Endothelial cell (in vitro differentiated cells): ENCODE data around the gene KCNIP4. TPM values are rescaled to one million over a fixed set of nuclear protein-coding genes. Genes with fewer than 3 reads are reported as not detected.

Experiments used
- DNase-seq: peaks from one replicate; pipeline ENCODE4 v3.0.0; 2021; ENCODE audit warnings: low spot score
- H3K27ac Mint-ChIP-seq: one replicate; pipeline ENCODE4 v1.8.0; 2021; ENCODE audit warnings: mixed read lengths, inconsistent platforms; ENCODE audit not compliant: unreplicated experiment
- H3K27me3 Mint-ChIP-seq: one replicate; pipeline ENCODE4 v1.8.0; 2021; ENCODE audit warnings: mild to moderate bottlenecking, moderate library complexity, mixed read lengths, inconsistent platforms; ENCODE audit not compliant: unreplicated experiment
- H3K36me3 Mint-ChIP-seq: one replicate; pipeline ENCODE4 v1.8.0; 2021; ENCODE audit warnings: mild to moderate bottlenecking, low read depth, mixed read lengths, inconsistent platforms; ENCODE audit not compliant: unreplicated experiment
- H3K4me1 Mint-ChIP-seq: one replicate; pipeline ENCODE4 v1.8.0; 2021; ENCODE audit warnings: mild to moderate bottlenecking, mixed read lengths, inconsistent platforms; ENCODE audit not compliant: unreplicated experiment
- H3K4me3 Mint-ChIP-seq: one replicate; pipeline ENCODE4 v1.8.0; 2021; ENCODE audit warnings: mild to moderate bottlenecking, mixed read lengths, inconsistent platforms; ENCODE audit not compliant: unreplicated experiment
- H3K9me3 Mint-ChIP-seq: one replicate; pipeline ENCODE4 v1.8.0; 2021; ENCODE audit warnings: mixed read lengths, inconsistent platforms; ENCODE audit not compliant: unreplicated experiment
- total RNA-seq: library from RNA; stranded (reverse); fragmentation: NEBNext Ultra II Directional; extraction: Animal tissue kit (Norgen Biotek cat#: 25700); gene quantifications from one replicate; pipeline ENCODE4 v1.2.1, GENCODE V29; 2021; ENCODE audit not compliant: unreplicated experiment
- TF ChIP-seq, protein P1 (sequence below): fragments of 200-600 bp; sonication (generic); IDR thresholded peaks from one replicate; pipeline ENCODE4 v1.5.0; 2021; ENCODE audit warnings: antibody characterized with exemption; ENCODE audit not compliant: unreplicated experiment

Gene KCNIP4
- total RNA-seq, 1 donor from 2014 or later = 0.31 TPM

DNA sequence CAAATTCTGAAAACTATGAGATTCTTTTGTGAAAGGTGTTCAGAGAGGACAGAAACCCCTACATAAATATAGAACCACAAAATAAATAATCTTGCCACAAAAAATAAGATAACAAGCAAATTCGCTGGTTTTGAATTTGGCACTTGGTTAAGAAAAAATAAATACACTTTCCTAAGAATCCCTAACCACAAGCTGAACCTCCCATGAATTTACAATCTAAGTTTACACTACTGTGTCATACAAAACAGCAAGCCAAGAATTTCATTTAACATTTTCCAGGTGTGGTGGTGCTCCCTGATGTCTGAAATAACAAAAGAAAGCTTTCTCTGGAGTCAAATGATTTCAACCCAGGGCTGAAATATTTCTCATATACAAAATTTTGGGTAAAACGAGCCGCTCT, 121.0 kb downstream of the KCNIP4 start:
- no peaks in the 10 kb centered on the region for H3K36me3 Mint-ChIP-seq
- H3K4me1 Mint-ChIP-seq = no peaks in the 10 kb centered on the region
- no peak overlapping the region for H3K4me3 Mint-ChIP-seq
- H3K27me3 Mint-ChIP-seq = no peaks in the 10 kb centered on the region
- TF ChIP-seq, protein P1, sequence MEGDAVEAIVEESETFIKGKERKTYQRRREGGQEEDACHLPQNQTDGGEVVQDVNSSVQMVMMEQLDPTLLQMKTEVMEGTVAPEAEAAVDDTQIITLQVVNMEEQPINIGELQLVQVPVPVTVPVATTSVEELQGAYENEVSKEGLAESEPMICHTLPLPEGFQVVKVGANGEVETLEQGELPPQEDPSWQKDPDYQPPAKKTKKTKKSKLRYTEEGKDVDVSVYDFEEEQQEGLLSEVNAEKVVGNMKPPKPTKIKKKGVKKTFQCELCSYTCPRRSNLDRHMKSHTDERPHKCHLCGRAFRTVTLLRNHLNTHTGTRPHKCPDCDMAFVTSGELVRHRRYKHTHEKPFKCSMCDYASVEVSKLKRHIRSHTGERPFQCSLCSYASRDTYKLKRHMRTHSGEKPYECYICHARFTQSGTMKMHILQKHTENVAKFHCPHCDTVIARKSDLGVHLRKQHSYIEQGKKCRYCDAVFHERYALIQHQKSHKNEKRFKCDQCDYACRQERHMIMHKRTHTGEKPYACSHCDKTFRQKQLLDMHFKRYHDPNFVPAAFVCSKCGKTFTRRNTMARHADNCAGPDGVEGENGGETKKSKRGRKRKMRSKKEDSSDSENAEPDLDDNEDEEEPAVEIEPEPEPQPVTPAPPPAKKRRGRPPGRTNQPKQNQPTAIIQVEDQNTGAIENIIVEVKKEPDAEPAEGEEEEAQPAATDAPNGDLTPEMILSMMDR = no peak
- H3K27ac Mint-ChIP-seq = no peak overlapping the region
- no peak for DNase-seq
- no peaks in the 10 kb centered on the region for H3K9me3 Mint-ChIP-seq

GRCh38 chr4:21826071-21826470, 122.5 kb downstream of the KCNIP4 start:
- no peak overlapping the region for H3K27ac Mint-ChIP-seq

GRCh38 chr4:21819086-21819485, 129.5 kb downstream of the KCNIP4 start:
- TF ChIP-seq, protein P1 = no peak
- DNase-seq = no peak
- H3K27me3 Mint-ChIP-seq = peaks cover 2% of the 10 kb centered on the region
- H3K4me1 Mint-ChIP-seq = no peaks in the 10 kb centered on the region
- peaks cover 6% of the 10 kb centered on the region for H3K9me3 Mint-ChIP-seq
- H3K27ac Mint-ChIP-seq = no peak overlapping the region
- no peak overlapping the region for H3K4me3 Mint-ChIP-seq
- H3K36me3 Mint-ChIP-seq = peaks cover 4% of the 10 kb centered on the region

More at GRCh38 chr4:21826071-21826470, 122.5 kb downstream of the KCNIP4 start:
- Mint-ChIP-seq H3K9me3 (no peaks in the 10 kb centered on the region), H3K4me1 (no peaks in the 10 kb centered on the region), H3K4me3 (no peak overlapping the region), H3K36me3 (no peaks in the 10 kb centered on the region), H3K27me3 (no peaks in the 10 kb centered on the region)
- TF ChIP-seq, protein P1 = no peak
- no peak for DNase-seq

DNA sequence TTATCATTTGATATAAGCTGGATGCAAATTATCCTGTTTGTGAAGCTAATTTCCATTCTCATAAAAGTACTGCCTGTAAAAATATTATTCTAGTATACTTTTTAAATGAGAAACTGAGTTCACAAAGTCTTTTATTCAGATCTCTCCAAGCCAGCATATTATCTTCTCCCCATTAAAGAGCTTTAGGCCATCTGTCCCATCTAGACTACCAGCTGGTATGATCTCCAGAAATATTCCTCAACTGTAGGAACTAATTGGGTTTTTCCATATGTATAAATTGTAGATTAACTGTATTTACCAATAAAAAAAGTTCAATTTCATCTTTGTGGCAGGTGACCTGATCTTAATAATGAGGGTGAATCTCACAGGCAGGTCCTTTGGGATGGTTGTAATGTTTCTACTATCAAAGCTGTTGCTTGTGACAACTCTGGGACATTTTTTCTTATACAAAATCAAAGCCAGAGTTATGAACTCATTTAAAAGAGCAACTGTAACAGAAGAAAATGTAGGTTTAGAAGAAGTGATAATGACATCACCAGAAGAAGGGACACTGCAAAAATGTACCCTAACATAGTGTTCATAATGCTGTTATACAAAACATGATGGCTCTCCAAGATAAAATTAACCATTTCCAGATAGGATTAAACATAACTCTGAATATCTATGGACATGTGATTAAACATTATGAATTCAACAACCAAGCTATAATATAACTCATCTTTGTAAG, 132.8 kb downstream of the KCNIP4 start:
- no peak for DNase-seq
- H3K4me3 Mint-ChIP-seq = no peak overlapping the region
- H3K4me1 Mint-ChIP-seq = no peaks in the 10 kb centered on the region
- peaks cover 2% of the 10 kb centered on the region for H3K27me3 Mint-ChIP-seq
- TF ChIP-seq, protein P1 = no peak
- no peak overlapping the region for H3K27ac Mint-ChIP-seq
- peaks cover 6% of the 10 kb centered on the region for H3K9me3 Mint-ChIP-seq
- H3K36me3 Mint-ChIP-seq = peaks cover 4% of the 10 kb centered on the region

GRCh38 chr4:21811565-21811964, 137.0 kb downstream of the KCNIP4 start:
- no peaks in the 10 kb centered on the region for H3K27me3 Mint-ChIP-seq
- no peaks in the 10 kb centered on the region for H3K4me1 Mint-ChIP-seq
- TF ChIP-seq, protein P1 = no peak
- no peak overlapping the region for H3K27ac Mint-ChIP-seq
- no peaks in the 10 kb centered on the region for H3K9me3 Mint-ChIP-seq
- no peaks in the 10 kb centered on the region for H3K36me3 Mint-ChIP-seq
- DNase-seq = no peak
- no peak overlapping the region for H3K4me3 Mint-ChIP-seq
